ENCODE measurements around the gene GEMIN5.

GRCh38 chr5:154971501-154971900 is 33.5 kb upstream of the GEMIN5 start:
- TF ChIP-seq CTCF (IDR thresholded peaks at IDR 0.05 in 8 of 11, conservative IDR thresholded peaks at IDR 0.05 in 3 of 11) = no peak
- TF ChIP-seq POLR2A (IDR thresholded peaks at IDR 0.05) = no peak
- TF ChIP-seq POLR2AphosphoS5 (IDR thresholded peaks at IDR 0.05) = no peak
